IMR-90 (cell line): ENCODE data around the gene CFAP43. TPM values are rescaled to one million over a fixed set of nuclear protein-coding genes. Genes with fewer than 3 reads are reported as not detected.

Experiments used
- ATAC-seq: fragments of 200-7000 bp; cut with Tn5 transposase; 2 replicates; pipeline ENCODE4 v1.9.1; 2020; ENCODE audit warnings: low read depth, mild to moderate bottlenecking, moderate library complexity
- BruUV-seq: library from RNA; stranded (reverse); fragments of 400-500 nt; replicated peaks from 2 replicates; lab custom pipeline; 2021; lab: Mats Ljungman, UMichigan
- CTCF ChIA-PET: fragments of 300-600 bp; formaldehyde crosslinking; extraction: SDS; loops from one replicate; lab custom pipeline; 2021; ENCODE audit warnings: antibody characterized with exemption; lab: Yijun Ruan, JAX
- POLR2A ChIA-PET: fragments of 300-600 bp; sonication (Branson Sonifier 250); formaldehyde crosslinking; loops from one replicate; lab custom pipeline; 2022; ENCODE audit warnings: antibody characterized with exemption; ENCODE audit not compliant: unreplicated experiment; lab: Charles Lee
- DNase-seq: peaks from one replicate; pipeline ENCODE4 v3.0.0; 2013
- H2AFZ ChIP-seq: replicated peaks from 2 replicates; pipeline ENCODE3; 2013; ENCODE audit warnings: low read length, mild to moderate bottlenecking; ENCODE audit not compliant: poor library complexity
- H2AK5ac ChIP-seq: 2 replicates; pipeline ENCODE4 v1.6.1; 2013; ENCODE audit warnings: low read depth, low read length, inconsistent platforms
- H2AK9ac ChIP-seq: replicated peaks from 2 replicates; pipeline ENCODE3; 2013; ENCODE audit warnings: mild to moderate bottlenecking, low read depth, low read length, moderate library complexity; ENCODE audit not compliant: poor library complexity
- H2BK120ac ChIP-seq: 2 replicates; pipeline ENCODE4 v1.6.1; 2013; ENCODE audit warnings: low read depth, low read length, inconsistent platforms
- H2BK15ac ChIP-seq: 3 replicates; pipeline ENCODE4 v1.6.1; 2013; ENCODE audit warnings: low read depth, low read length, inconsistent platforms
- H2BK20ac ChIP-seq: 2 replicates; pipeline ENCODE4 v1.6.1; 2013; ENCODE audit warnings: low read depth, mild to moderate bottlenecking, inconsistent platforms, low read length, moderate library complexity
- H2BK5ac ChIP-seq: 2 replicates; pipeline ENCODE4 v1.6.1; 2013; ENCODE audit warnings: mild to moderate bottlenecking, low read depth, low read length, inconsistent platforms; ENCODE audit not compliant: poor library complexity, severe bottlenecking
- H3K14ac ChIP-seq: replicated peaks from 2 replicates; pipeline ENCODE4 v1.6.1; 2013; ENCODE audit warnings: low read depth, low read length, inconsistent platforms
- H3K18ac ChIP-seq: 2 replicates; pipeline ENCODE4 v1.6.1; 2013; ENCODE audit warnings: low read depth, low read length, control low read depth
- H3K23ac ChIP-seq: 2 replicates; pipeline ENCODE4 v1.6.1; 2013; ENCODE audit warnings: low read depth, low read length, inconsistent platforms
- H3K27ac ChIP-seq: 2 replicates; pipeline ENCODE4 v1.5.1; 2013; ENCODE audit warnings: mild to moderate bottlenecking, control low read depth, low read length; ENCODE audit not compliant: insufficient read depth
- H3K27me3 ChIP-seq: 2 replicates; pipeline ENCODE4 v1.6.1; 2013; ENCODE audit warnings: low read length; ENCODE audit not compliant: control insufficient read depth, insufficient read depth
- H3K36me3 ChIP-seq: 2 replicates; pipeline ENCODE4 v1.6.1; 2013; ENCODE audit warnings: low read length, mixed read lengths; ENCODE audit not compliant: control insufficient read depth, insufficient read depth
- H3K4ac ChIP-seq: 2 replicates; pipeline ENCODE4 v1.6.1; 2013; ENCODE audit warnings: low read depth, low read length, inconsistent platforms
- H3K4me1 ChIP-seq: 2 replicates; pipeline ENCODE4 v1.6.1; 2013; ENCODE audit warnings: low read length, mixed read lengths; ENCODE audit not compliant: control insufficient read depth, insufficient read depth
- H3K4me2 ChIP-seq: 2 replicates; pipeline ENCODE4 v1.6.1; 2013; ENCODE audit warnings: low read depth, mild to moderate bottlenecking, control low read depth, low read length, moderate library complexity
- H3K4me3 ChIP-seq: 2 replicates; pipeline ENCODE4 v1.5.1; 2013; ENCODE audit warnings: low read depth, mild to moderate bottlenecking, control low read depth, low read length, moderate library complexity; ENCODE audit not compliant: insufficient read depth
- H3K56ac ChIP-seq: 2 replicates; pipeline ENCODE4 v1.6.1; 2013; ENCODE audit warnings: low read length, inconsistent platforms; ENCODE audit not compliant: insufficient read depth; ENCODE audit errors: extremely low read depth
- H3K79me1 ChIP-seq, 2 experiments: 2 replicates each; pipeline ENCODE4 v1.6.1; 2013; ENCODE audit warnings: low read length in 2 of 2, inconsistent platforms in 1 of 2, low read depth in 1 of 2
- H3K9ac ChIP-seq: 2 replicates; pipeline ENCODE4 v1.6.1; 2013; ENCODE audit warnings: low read depth, low read length, control low read depth
- H3K9me1 ChIP-seq: 2 replicates; pipeline ENCODE4 v1.6.1; 2013; ENCODE audit warnings: low read length, inconsistent platforms; ENCODE audit not compliant: insufficient read depth
- H3K9me3 ChIP-seq: 2 replicates; pipeline ENCODE4 v1.6.1; 2013; ENCODE audit warnings: low read length; ENCODE audit not compliant: control insufficient read depth, insufficient read depth
- H4K20me1 ChIP-seq: 2 replicates; pipeline ENCODE4 v1.6.1; 2013; ENCODE audit warnings: low read length, inconsistent platforms; ENCODE audit not compliant: insufficient read depth
- H4K5ac ChIP-seq: 2 replicates; pipeline ENCODE4 v1.6.1; 2013; ENCODE audit warnings: mild to moderate bottlenecking, low read depth, low read length, control low read depth
- H4K8ac ChIP-seq, 2 experiments: 2 replicates each; pipeline ENCODE4 v1.6.1; 2013; ENCODE audit warnings: low read depth in 2 of 2, low read length in 2 of 2, control low read depth in 1 of 2, inconsistent platforms in 1 of 2
- H4K91ac ChIP-seq: 2 replicates; pipeline ENCODE4 v1.6.1; 2013; ENCODE audit warnings: low read depth, low read length, inconsistent platforms; ENCODE audit not compliant: insufficient read depth
- CEBPB ChIP-seq: IDR thresholded peaks from 2 replicates; pipeline ENCODE4 v1.6.1; 2012; ENCODE audit warnings: low read depth, low read length, improper control_type of control experiment
- ELK1 ChIP-seq: fragments of 150-350 bp; IDR thresholded peaks from 2 replicates; pipeline ENCODE4 v1.6.1; 2016; ENCODE audit warnings: low read depth, mild to moderate bottlenecking, low read length, moderate library complexity, borderline replicate concordance
- FOS ChIP-seq: fragments of 150-350 bp; IDR thresholded peaks from 2 replicates; pipeline ENCODE4 v1.6.1; 2016; ENCODE audit warnings: low read depth, low read length
- POLR2A ChIP-seq: IDR thresholded peaks from 2 replicates; pipeline ENCODE4 v1.6.1; 2012; ENCODE audit warnings: mild to moderate bottlenecking, low read depth, low read length
- dilution Hi-C: fragments of 300-500 bp; cut with HindIII; formaldehyde crosslinking; loops from one replicate; pipeline ENCODE4 v1.14.3; 2018; ENCODE audit warnings: low sequenced_read_pairs; ENCODE audit not compliant: unreplicated experiment
- in situ Hi-C: fragments of 300-500 bp; cut with MboI; formaldehyde crosslinking; loops from 3 replicates; pipeline ENCODE4 v1.14.3; 2019; ENCODE audit warnings: low sequenced_read_pairs, inconsistent platforms, mixed read lengths
- intact Hi-C: fragments of 100-400 bp; cut with micrococcal nuclease; formaldehyde crosslinking; loops from 2 replicates; pipeline ENCODE4 v1.10.0; 2022
- polyA plus RNA-seq, 3 experiments: library from polyadenylated mRNA; depleted of rRNA; stranded (reverse); fragments of >200 nt; gene quantifications; 2 replicates each; pipeline ENCODE4 v1.2.3, GENCODE V29; 2012; ENCODE audit warnings: low replicate concordance in 1 of 3
- total RNA-seq: library from RNA; depleted of rRNA; stranded (reverse); fragments of >200 nt; gene quantifications from 2 replicates; pipeline ENCODE4 v1.2.3, GENCODE V29; 2012

The CFAP43 gene
- total and polyA plus RNA-seq, 2 of the 4 experiments (the other 2 are of a cell fraction) = under 0.01 to 0.05 TPM

DNA sequence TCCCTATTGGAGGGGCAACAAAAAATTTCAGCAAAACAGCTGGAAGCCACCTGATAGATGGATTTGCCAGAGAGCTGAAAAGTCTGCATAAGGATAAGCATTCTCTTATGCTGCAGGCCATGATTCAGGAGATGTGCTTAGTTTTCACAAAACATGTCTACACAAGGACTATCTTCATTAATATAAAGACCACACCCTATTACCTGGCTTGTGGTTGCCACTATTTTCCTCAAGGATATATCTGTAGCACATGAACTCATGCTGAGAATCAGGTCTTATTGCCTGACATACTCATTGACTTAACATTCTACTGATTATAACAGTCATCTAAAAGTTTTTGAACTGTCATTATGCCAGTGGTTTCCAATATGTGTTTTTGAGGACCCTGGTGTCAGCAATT is 139.4 kb downstream of the CFAP43 start:
- ATAC-seq (no peak), DNase-seq (no peak)
- Histone ChIP-seq H3K27me3 (no peaks in the 10 kb centered on the region), H2AFZ (no peak overlapping the region), H2AK9ac (no peak overlapping the region), H3K9me1 (0 out of 2 replicates have a peak, but pooled peaks cover 4% of the 10 kb centered on the region), H3K23ac (no peak overlapping the region), H2BK15ac (no peak overlapping the region), H2BK5ac (no peak overlapping the region), H3K9me3 (0 out of 2 replicates have a peak, but pooled peaks cover 1% of the 10 kb centered on the region), H4K20me1 (no peaks in the 10 kb centered on the region), H3K4me1 (no peaks in the 10 kb centered on the region; the same call in 1 of the 2 replicates), H3K79me1 (no peaks in the 10 kb centered on the region), H3K56ac (no peak overlapping the region), H3K27ac (no peak overlapping the region), H4K5ac (no peak overlapping the region), H3K9ac (no peak overlapping the region), H3K18ac (no peak overlapping the region), H3K36me3 (no peaks in the 10 kb centered on the region), H3K4me3 (no peak overlapping the region), H3K4me2 (no peak overlapping the region), H2AK5ac (no peak overlapping the region), H2BK20ac (no peak overlapping the region), H4K8ac (no peak overlapping the region), H2BK120ac (no peak overlapping the region), H4K91ac (no peak overlapping the region), H3K4ac (no peak overlapping the region), H3K14ac (no peak overlapping the region)
- no TSS peak for BruUV-seq
- TF ChIP-seq CEBPB (no peak), FOS (no peak), POLR2A (no peak), ELK1 (no peak)
- intact Hi-C loops = no loop called here
- ChIA-PET POLR2A (no interaction called here), CTCF (no interaction called here)
- dilution Hi-C loops = no loop called here
- in situ Hi-C loops = no loop called here
